ENCODE measurements around the gene MYL11.
"Not testable (repeated sequence)": the region's sequence is repeated elsewhere in the genome, so short reads cannot be mapped to it uniquely, and the experiment has no call there.

Gene MYL11, protein sequence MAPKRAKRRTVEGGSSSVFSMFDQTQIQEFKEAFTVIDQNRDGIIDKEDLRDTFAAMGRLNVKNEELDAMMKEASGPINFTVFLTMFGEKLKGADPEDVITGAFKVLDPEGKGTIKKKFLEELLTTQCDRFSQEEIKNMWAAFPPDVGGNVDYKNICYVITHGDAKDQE

DNA sequence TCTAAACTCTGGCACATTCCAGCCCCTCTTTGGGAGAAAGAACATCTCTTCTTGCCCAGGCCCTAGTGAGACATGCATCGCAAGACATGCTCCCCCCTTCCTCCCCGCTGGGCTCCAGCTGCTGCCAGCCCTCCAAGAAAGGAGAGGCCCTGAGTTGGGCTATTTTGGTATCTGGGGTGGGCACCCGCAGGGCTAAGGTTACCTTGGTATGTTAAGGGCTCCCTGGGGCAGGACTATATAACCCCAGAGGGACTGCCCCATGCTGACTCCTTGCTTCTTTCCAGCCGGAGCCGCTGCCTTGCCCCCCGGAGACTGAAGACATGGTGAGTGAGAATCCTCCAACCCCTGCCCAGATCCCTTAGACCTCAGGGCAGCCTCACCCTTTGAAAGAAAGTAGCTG, at the start of gene MYL11:
Gene MYL11 (plus strand): TSS at position 265 of the 400 bp plus-strand sequence. CDS start 56 bp downstream, at position 321.
- no peak for DNase-seq (ENCODE audit: low spot score)

DNA sequence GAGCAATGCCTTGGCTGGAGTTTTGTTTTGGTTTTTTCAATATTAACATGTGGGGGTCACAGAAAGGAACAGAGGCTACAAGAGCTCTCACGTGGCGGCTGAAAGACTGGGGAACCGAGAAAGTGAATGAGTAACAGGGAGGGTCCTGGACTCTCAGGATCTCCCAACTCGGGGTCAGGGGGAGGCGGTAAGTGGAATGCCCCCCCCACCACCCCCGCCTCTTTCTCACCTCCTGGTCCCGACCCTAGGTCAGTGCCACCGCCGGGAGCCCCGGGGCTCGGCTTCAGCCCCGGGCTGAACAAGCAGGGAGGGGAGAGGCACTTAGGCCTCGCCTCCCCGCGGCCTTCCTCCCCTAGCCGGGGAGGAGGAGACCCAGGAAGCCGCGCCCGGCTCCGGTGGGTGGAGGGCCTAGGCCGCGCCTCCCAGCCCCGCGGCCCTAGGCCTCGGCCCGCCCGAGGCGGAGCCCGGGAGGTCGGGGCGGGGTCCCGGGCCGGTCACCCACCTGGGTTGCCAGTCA, 40.1 kb upstream of the MYL11 start:
- DNase-seq (ENCODE audit: low spot score) = peak; percentile 40

DNA sequence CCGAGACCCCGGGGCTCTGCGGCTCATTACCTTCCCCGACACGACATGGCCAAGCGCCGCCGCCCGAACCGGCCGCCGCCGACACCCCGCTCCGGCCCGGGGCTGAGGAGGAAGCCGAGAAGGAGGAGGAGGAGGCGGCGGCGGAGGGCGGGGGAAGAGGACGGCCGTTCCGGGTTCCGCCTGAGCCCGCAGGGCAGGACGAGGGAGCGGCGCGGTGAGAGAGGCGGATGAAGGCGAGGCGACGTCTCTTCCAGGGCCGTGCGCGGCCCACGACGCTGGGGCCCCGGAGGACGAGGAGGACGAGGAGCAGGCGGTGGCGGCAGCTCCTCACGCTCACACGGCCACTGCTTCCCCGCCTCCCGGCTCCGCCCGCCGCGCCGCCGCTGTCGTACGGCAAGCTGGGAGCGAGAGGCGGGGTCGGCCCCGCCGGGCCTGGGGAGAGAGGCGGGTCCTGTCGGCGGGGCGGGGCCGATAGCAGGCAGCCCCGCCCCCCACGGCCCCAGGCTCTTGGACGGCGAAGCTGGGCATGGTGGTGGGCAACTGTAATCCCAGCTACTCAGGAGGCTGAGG, 39.5 kb upstream of the MYL11 start:
- peak; percentile 45 for DNase-seq (ENCODE audit: low spot score)

DNA sequence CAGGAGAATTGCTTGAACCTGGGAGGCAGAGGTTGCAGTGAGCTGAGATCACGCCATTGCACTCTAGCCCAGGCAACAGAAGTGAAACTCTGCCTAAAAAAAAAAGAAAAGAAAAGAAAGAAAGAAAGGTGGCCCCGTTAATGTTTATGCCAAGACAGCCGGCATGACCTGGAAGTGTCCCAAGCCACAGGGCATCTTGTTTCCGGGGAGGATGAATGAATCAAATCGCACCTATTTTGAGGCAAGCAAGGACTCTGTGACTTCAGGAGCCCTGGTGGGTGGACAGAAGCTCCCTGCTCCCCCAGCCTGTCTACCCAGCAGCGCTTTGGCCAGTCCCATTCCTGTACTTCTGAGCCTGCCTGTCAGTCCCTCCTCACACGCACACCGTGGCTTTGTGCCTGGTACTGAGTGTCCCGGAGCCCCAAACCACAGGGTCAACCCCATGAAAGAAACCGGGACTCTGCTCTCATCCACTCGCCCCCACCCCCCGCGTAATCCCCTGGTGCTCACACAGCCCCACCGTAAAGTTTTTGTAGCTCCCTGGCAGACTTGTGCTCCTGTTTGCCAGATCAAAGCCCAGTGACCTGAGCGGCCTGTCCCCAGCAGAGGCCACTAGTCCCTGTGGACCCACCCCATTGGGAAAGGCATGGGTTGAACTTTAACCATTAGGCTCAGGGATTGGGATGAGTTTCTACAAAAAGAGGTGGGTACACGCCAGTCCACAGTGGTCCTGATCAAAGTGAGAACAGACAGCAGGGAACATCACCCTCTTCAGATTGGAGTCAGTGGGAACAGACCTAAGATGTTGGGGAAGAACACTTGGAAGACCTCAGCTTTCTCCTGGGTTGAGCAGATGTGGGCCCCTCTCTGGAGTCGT, 38.8 kb upstream of the MYL11 start:
- peak; percentile 26 for DNase-seq (ENCODE audit: low spot score)

DNA sequence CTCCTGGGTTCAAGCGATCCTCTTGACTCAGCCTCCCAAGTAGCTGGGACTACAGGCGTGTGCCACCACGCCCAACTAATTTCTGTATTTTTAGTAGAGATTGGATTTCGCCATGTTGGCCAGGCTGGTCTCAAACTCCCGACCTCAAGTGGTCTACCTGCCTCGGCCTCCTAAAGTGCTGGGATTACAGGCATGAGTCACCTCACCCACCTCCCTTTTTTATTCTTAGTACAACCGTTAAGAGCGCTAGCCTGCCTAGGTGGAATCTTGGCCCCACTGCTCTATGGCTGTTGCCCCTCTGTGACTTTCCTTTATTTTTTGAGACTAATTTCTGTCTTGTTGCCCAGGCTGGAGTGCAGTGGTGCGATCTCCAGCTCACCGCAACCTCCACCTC, 36.6 kb upstream of the MYL11 start:
- not testable (repeated sequence) for DNase-seq (ENCODE audit: low spot score)

DNA sequence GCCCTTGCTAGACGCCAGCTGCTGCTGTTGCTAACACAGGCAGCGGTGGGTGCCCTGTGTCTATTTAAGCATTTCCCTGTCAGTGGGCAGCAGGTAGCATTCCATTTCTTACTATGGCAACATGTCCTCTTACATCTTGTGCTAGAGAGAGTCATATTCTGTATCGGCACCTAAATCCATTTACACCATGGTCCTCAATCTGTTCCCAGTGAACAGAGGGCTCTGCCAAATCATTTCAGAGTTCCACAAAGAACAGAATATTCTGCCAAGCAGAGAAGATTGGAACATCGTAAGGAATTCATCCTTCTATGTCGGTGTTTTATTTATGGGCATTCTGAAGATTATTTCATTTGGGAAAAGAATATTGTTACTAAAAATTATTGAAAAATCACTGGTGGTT, 35.9 kb upstream of the MYL11 start:
- not testable (repeated sequence) for DNase-seq (ENCODE audit: low spot score)

DNA sequence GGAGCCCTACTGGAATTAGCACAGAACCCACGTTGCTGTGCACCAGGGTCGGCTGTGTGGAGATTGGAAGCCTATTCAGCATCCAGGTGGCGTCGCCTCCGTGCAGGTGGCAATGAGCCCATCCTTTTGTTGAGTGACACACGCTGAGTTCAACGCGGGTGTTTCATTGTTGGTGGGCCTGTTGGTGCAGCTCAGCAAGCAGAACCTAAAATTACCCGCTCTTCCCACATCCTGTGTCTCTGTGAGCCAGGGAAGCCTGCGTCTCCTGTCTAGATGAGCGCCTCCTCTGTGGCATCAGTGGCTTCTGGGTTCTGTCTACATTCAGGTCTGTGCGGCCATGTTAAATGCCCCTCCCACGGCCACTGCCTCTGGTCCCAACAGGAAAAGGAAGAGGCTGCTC, 34.0 kb upstream of the MYL11 start:
- no peak for DNase-seq (ENCODE audit: low spot score)

DNA sequence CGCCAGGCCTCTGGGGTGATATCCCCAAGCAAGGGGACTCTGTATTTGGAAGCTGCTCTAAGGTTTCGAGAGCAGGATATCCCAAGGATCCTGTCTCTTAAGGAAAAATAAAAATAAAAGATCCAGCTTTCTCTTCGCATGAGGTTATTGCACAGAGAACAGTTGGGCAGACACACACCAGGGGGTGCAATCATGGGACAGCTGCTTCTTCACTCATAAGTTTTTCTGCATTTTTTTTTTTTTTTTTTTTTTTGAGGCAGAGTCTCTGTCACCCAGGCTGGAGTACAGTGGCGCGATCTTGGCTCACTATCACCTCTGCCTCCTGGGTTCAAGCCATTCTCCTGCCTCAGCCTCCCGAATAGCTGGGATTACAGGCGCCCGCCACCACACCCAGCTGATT, 32.6 kb upstream of the MYL11 start:
- not testable (repeated sequence) for DNase-seq (ENCODE audit: low spot score)

DNA sequence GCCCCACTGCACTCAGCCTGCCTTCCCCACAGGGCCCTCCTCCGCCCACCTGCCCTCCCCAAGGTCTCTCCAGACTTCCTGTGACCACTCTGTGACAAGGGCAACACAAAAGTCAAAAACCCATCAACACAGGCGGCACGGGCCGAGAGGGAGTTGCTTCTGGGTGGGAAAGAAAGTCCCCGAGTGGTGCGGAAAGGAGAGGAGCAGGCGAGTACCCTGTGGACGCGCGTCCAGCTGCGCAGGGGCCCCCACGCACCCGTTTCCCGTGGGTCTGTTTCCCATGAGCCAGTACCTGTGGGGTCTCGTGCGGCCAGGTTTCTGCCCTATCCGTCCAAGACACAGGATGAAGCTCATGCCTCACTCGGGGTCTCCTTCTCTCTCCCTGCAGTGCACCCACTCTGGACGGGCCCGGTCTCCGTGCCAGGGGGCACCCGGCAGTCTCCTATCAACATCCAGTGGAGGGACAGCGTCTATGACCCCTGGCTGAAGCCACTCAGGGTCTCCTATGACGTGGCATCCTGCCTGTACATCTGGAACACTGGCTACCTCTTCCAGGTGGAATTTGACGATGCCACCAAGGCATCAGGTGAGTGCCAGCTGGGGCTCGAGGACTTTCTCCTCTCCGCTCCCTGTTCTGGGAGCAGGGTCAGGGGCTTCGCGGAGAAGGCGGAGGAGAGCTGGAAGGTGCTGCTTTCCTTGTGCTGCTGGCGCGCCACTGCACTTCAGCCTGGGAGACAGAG, 31.7 kb upstream of the MYL11 start:
- DNase-seq (ENCODE audit: low spot score) = no peak

DNA sequence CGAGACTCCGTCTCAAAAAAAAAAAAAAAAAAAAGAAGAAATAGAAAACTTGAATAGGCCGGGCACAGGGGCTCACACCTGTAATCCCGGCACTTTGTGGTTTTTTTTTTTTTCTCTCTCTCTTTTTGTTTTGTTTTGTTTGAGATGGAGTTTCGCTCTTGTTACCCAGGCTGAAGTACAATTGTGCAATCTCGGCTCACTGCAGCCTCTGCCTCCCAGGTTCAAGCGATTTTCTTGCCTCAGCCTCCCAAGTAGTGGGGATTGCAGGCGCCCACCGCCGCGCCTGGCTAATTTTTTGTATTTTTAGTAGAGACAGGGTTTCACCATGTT, 31.1 kb upstream of the MYL11 start:
- not testable (repeated sequence) for DNase-seq (ENCODE audit: low spot score)

DNA sequence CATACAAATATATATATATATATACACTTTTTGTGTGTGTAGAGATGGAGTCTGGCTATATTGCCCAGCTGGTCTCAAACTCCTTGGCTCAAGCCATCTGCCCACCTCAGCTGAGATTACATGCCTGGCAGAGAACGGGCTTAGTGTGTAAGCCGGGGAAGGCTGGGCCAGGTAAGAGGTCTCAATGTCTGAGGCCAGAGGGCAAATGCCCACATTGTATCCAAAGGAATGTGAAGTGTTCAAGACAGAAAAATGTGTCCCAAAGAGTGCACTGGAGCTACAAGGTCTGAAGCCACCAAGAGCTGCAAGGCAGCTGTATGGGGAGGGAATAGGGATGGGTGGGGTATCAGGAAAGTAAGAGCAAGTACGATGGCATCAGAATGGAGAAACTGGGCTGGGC, 28.3 kb upstream of the MYL11 start:
- DNase-seq (ENCODE audit: low spot score) = no peak

DNA sequence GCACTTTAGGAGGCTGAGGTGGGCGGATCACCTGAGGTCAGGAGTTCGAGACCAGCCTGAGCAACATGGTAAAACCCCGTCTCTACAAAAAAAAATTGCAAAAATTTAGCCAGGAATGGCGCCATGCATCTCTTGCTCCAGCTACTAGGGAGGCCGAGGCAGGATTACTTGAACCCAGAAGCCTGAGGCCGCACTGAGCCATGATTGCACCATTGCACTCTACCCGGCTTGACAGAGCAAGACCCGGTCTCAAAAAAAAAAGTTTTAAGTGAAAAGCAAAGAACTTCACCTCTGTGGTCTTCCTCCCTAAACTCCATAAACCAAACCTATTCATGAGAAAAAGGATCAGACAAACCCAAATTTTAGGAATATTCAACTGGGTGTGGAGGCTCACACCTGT, 26.5 kb upstream of the MYL11 start:
- DNase-seq (ENCODE audit: low spot score) = no peak

DNA sequence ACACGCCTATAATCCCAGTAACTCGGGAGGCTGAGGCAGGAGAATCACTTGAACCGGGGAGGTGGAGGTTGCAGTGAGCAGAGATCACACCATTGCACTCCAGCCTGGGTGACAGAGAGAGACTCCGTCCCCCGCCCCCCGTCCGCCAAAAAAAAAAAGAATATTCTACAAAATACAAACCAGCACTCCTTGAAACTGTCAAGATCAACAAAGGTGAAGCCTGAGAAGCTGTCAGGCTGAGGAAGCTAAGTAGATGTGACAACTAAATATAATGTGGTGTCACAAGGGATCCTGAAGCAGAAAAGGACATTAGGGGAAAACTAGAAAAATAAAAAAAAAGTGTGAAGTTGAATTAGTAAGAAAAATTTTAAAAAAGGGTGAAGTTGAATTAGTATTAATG, 25.7 kb upstream of the MYL11 start:
- no peak for DNase-seq (ENCODE audit: low spot score)

DNA sequence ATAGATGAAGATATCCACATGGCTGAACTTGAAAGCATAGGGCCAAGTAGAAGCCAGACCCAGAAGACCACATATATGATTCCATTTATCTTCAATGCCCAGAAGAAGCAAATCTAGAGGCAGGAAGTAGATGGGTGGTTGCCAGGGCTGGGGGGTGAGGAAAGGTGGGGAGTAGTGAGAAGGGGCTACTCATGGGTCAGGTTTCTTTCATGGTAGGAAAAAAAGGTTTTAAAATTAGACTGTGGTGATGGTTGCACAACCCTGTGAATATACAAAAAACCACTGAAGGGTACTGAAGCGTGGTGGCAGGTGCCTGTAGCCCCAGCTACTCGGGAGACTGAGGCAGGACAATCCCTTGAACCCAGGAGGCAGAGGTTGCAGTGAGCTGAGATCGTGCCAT, 24.9 kb upstream of the MYL11 start:
- no peak for DNase-seq (ENCODE audit: low spot score)

DNA sequence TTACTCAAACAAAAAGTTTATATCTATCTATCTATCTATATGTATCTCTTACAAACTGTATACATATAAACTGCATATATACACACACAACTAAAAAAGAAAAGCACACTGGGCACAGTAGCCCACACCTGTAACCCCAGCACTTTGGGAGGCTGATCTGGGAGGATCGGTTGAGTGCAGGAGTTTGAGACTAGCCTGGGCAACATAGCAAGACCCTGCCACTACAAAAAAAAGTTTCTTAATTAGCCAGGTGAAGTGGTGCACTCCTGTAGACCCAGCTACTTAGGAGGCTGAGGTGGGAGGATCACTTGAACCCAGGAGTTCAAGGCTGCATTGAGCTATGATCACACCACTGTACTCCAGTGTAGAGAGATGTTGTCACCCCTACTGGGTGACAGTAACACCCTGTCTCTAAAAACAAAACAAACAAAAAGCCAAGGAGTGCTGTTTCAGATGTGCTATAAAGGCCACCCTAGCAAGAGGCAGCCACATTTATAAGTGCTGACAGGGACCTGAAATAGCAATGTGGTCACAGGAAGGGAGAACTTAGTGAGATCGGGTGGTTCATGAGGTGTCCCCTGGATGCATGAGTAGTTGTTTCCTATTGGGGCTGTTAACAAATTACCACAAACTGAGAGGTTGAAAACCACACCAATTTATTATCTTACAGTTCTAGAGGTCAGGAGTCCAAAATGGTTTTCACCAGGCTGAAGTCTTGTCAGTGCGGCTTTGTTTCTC, 24.3 kb upstream of the MYL11 start:
- no peak for DNase-seq (ENCODE audit: low spot score)

DNA sequence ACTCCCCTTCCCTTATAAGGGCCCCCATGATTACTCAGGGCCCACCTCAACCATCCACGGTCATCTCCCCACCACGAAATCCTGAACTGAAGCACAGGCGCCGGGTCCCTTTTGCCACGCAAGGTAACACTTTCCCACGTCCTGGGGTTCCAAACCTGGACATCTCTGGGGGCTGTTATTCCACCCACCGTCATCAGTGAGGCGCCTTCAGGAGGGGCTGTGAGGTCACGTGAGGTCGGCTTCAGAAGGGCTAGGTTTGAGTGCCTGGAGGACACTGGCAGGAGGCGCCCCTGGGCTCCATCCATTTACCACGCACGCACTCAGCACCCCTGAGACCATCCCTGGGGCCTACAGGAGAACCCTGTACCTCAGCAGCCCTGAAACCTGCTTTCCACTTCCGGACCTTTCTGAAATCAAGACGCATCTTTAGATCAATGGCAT, 23.6 kb upstream of the MYL11 start:
- DNase-seq (ENCODE audit: low spot score) = no peak

DNA sequence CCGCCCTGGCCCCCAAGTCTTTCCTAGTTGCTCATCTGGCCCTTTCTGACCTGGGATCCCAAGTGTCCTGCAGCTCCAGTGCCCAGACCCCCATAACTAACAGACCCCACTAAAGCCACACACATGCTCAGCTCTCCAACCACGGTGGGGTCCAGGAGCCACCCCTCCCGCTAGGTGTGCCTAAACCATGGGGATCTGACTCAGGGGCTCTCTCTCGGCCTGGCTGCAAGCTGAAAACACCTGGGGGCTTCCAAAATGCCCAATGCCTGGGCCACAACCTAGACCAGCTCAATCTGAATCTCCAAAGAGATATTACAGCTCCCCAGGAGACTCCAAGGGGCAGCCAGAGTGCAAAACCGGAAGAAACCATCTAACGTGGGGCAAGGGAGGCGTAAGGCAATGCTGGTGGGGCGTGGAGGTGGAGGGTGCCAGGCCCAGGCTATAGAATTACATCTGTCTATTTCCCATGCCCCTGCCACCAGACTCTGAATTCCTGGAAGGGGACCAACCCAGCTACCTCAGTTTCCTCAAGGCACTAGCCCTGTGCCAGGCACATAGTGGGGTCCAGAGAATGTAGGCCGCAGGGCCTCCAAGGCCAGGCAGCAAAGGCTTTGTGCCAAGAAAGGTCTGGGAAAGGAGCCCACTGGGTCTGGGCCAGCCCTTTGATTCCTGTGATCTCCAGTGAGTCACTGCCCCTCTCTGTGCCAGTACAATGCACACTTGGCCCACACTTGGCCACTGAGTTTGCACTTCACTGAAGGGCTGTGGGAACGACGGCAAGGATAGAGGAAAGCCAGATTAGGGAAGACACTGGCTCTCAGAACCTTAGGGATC, 22.8 kb upstream of the MYL11 start:
- no peak for DNase-seq (ENCODE audit: low spot score)

DNA sequence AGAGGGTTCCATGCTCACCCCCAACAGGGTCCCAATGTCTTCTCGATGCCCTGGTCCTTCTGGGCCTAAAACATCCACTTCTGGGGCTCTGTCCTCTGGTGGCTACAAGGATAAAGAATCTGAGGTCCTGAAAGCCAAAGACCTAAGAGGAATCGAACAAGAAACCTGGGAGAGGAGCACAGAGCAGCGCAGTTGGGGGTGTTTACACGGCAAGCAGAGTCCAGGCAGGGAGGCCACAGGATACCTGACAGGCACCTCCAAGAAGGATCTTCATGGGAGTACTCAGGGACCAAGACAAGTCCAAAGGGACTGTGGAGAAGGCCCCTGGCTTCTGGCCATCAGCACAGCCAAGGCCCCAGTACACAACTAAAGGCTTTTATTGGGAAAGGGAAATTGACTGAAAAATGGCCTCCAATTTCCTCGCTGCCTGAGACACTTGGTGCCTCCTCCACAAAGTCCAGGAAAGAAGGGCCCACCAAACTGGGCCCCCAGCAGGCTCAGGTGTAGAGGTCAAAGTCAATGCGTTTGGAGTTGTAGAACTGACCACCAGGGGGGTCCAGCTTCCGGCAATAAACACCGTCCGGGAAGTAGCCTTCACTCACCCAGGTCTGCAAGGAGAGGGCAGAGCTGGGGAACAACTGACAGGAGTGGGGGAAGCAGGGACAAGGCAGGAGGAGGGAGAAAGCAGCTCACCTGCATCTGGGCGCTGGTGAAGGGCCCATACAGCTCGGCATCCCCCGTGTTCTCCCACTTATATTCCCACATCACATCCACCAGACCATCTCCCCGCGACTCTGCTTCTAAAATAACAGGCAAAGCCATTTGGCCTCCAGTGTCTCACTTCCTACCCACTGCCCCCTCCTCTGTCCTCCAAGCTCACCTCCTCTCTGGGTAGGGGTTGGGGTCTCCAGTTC, 21.9 kb upstream of the MYL11 start:
- DNase-seq (ENCODE audit: low spot score) = no peak

DNA sequence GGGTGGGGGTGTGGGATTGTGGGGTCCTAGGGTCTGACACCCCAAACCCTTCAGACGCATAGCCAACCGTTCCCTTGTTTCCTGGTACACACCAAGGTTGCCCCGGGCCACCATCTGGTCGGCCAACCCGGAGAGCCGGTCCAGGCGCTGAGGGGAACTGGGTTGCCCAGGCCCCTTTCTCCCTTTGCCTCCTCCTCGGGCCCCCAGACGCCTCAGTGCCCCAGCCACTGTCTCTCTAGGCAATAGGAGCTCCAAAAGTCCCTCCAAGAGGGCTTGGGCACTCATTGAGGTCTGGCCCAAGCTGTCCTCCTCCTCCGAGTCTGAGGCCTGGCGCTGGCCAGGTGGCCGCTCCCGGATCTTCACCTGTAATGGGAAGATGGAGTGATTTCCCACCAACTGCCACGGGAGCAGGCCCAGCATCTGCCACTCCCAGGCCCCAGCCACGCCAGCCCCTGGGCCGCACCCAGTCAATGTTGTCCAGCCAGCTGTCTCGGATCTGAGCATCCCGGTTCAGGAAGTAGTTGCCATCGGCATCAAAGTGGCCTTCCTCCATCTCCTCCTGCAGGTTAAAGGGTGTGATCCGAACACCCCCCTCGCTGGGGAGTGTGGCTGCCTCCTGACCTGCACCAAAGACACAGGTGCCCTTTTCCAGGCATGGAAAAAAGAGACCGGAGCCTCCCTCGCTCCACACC, 21.0 kb upstream of the MYL11 start:
- no peak for DNase-seq (ENCODE audit: low spot score)
